ENCODE data around the gene GPC5. TPM values are rescaled to one million over a fixed set of nuclear protein-coding genes. Genes with fewer than 3 reads are reported as not detected.

The GPC5 gene
- total RNA-seq, 3 donors from 2014 or later = 0.51 to 1.2 TPM; not detected in 1

DNA sequence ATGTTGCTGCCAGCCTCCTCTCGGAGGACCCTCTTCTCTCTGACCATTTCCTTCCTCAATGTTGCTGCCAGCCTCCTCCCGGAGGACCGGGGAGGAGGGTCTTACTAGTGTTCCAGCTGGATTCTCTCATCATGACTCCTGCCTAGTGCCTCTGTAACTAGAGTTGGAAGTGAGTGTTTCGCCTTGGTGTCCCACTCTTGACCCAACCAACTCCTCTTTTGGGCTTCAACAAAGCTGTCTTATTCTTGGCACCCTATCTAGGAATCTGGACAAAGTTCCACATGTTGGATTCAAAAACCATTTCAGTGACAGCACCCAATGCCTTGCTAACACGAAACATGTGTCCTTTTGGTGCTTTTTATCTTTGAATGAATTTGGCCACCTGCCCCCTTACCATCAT lies 165.4 kb downstream of the GPC5 start:
- no peak for ATAC-seq
- intact Hi-C loops (cut with DNase I, micrococcal nuclease) = no loop called here
- Histone ChIP-seq H3K4me3 (no peak overlapping the region), H3K36me3 (ENCODE audit: low read depth) (no peaks in the 10 kb centered on the region), H3K9me3 (no peaks in the 10 kb centered on the region), H3K4me1 (ENCODE audit: low read depth) (no peaks in the 10 kb centered on the region)
- DNase-seq = no peak
- TF ChIP-seq, protein P1, sequence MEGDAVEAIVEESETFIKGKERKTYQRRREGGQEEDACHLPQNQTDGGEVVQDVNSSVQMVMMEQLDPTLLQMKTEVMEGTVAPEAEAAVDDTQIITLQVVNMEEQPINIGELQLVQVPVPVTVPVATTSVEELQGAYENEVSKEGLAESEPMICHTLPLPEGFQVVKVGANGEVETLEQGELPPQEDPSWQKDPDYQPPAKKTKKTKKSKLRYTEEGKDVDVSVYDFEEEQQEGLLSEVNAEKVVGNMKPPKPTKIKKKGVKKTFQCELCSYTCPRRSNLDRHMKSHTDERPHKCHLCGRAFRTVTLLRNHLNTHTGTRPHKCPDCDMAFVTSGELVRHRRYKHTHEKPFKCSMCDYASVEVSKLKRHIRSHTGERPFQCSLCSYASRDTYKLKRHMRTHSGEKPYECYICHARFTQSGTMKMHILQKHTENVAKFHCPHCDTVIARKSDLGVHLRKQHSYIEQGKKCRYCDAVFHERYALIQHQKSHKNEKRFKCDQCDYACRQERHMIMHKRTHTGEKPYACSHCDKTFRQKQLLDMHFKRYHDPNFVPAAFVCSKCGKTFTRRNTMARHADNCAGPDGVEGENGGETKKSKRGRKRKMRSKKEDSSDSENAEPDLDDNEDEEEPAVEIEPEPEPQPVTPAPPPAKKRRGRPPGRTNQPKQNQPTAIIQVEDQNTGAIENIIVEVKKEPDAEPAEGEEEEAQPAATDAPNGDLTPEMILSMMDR (IDR thresholded peaks at IDR 0.05) = no peak

DNA sequence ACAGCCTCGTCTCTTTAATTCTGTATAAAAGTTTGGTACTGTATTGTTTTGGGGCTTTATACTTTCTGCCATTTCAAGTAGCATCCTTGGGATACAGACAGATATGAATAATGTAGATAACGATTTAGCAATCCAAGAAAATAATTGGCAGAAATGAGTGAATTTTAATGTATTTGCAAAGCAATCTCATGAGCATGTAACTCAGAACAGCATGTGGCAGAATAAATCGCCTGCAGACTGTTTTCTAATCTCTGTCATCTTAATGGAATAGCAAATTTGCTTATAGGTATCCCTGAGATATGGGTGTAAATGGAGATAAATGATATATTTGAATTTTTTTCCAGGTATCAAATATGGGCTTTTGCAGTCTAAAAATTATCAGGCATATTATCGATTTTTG lies 166.0 kb downstream of the GPC5 start:
- no peak for ATAC-seq

DNA sequence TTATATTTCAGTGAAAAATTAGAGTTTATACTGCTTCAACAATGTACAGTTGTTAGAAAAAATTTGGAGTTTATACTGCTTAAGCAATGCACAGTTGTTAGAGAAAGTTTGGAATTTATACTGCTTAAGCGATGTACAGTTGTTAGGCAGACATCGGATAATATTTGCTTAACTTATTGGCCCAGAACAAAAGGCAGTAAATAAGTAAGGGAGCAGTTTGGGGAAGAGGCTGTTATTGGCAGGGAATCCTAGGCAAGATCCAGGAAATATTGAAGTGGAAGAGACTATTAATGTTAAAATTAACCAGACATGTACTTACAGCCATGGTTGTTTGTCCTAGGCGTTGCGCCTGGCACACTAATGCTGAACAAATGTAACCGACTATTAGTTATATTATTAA lies 166.9 kb downstream of the GPC5 start:
- intact Hi-C loops (cut with DNase I, micrococcal nuclease) = no loop called here
- DNase-seq (no peak), ATAC-seq (no peak)
- no peak overlapping the region for H3K4me3 ChIP-seq
- TF ChIP-seq, protein P1 (IDR thresholded peaks at IDR 0.05) = no peak
- no peaks in the 10 kb centered on the region for H3K9me3 ChIP-seq
- H3K36me3 ChIP-seq (ENCODE audit: low read depth) = no peaks in the 10 kb centered on the region
- H3K4me1 ChIP-seq (ENCODE audit: low read depth) = no peaks in the 10 kb centered on the region

More for the DNA sequence above, 166.0 kb downstream of the GPC5 start:
- Histone ChIP-seq H3K9me3 (no peaks in the 10 kb centered on the region), H3K4me3 (no peak overlapping the region), H3K36me3 (ENCODE audit: low read depth) (no peaks in the 10 kb centered on the region), H3K4me1 (ENCODE audit: low read depth) (no peaks in the 10 kb centered on the region)
- intact Hi-C loops (cut with DNase I, micrococcal nuclease) = no loop called here
- TF ChIP-seq, protein P1 (IDR thresholded peaks at IDR 0.05) = no peak
- no peak for DNase-seq

- H3K4me1 ChIP-seq (ENCODE audit: low read depth) = no peaks in the 10 kb centered on the region
- intact Hi-C loops (cut with DNase I, micrococcal nuclease) = no loop called here
- no peak for DNase-seq
Measured at GRCh38 chr13:91567485-91568207, 169.2 kb downstream of the GPC5 start.

GRCh38 chr13:91571681-91572080 lies 173.3 kb downstream of the GPC5 start:
- Histone ChIP-seq H3K4me1 (ENCODE audit: low read depth) (no peaks in the 10 kb centered on the region), H3K4me3 (no peak overlapping the region), H3K9me3 (no peaks in the 10 kb centered on the region), H3K36me3 (ENCODE audit: low read depth) (no peaks in the 10 kb centered on the region)
- TF ChIP-seq, protein P1 (IDR thresholded peaks at IDR 0.05) = no peak
- intact Hi-C loops (cut with DNase I, micrococcal nuclease) = no loop called here
- no peak for ATAC-seq
- DNase-seq = no peak

More at GRCh38 chr13:91567485-91568207, 169.2 kb downstream of the GPC5 start:
- H3K9me3 ChIP-seq = no peaks in the 10 kb centered on the region
- TF ChIP-seq, protein P1 (IDR thresholded peaks at IDR 0.05) = no peak
- no peaks in the 10 kb centered on the region for H3K36me3 ChIP-seq (ENCODE audit: low read depth)
- no peak overlapping the region for H3K4me3 ChIP-seq
- no peak for ATAC-seq

Data from mucosa of descending colon (tissue), 3 donors.